Nephron (organoid): ENCODE results near the gene SENP6.

Experiments
- H3K27ac Mint-ChIP-seq, 3 experiments: 2 replicates each; pipeline ENCODE4 v1.8.0; 2020; ENCODE audit warnings: mixed read lengths in 3 of 3, mild to moderate bottlenecking in 2 of 3, moderate library complexity in 1 of 3
- H3K27me3 Mint-ChIP-seq: 2 replicates; pipeline ENCODE4 v1.8.0; 2021; ENCODE audit warnings: low read depth, mild to moderate bottlenecking, moderate library complexity, mixed read lengths
- H3K36me3 Mint-ChIP-seq: 2 replicates; pipeline ENCODE4 v1.8.0; 2020; ENCODE audit warnings: low read depth, mixed read lengths
- H3K4me1 Mint-ChIP-seq: 2 replicates; pipeline ENCODE4 v1.8.0; 2020; ENCODE audit warnings: mixed read lengths
- H3K4me3 Mint-ChIP-seq, 3 experiments: 2 replicates each; pipeline ENCODE4 v1.8.0; 2020; ENCODE audit warnings: mild to moderate bottlenecking in 3 of 3, mixed read lengths in 3 of 3, moderate library complexity in 2 of 3
- H3K9me3 Mint-ChIP-seq: 2 replicates; pipeline ENCODE4 v1.8.0; 2020; ENCODE audit warnings: mixed read lengths
- CTCF ChIP-seq, 3 experiments: fragments of 200-600 bp; sonication (generic); IDR thresholded peaks; one replicate each; pipeline ENCODE4 v1.5.0; 2021; ENCODE audit warnings: antibody characterized with exemption in 3 of 3; ENCODE audit not compliant: unreplicated experiment in 3 of 3

The SENP6 gene

DNA sequence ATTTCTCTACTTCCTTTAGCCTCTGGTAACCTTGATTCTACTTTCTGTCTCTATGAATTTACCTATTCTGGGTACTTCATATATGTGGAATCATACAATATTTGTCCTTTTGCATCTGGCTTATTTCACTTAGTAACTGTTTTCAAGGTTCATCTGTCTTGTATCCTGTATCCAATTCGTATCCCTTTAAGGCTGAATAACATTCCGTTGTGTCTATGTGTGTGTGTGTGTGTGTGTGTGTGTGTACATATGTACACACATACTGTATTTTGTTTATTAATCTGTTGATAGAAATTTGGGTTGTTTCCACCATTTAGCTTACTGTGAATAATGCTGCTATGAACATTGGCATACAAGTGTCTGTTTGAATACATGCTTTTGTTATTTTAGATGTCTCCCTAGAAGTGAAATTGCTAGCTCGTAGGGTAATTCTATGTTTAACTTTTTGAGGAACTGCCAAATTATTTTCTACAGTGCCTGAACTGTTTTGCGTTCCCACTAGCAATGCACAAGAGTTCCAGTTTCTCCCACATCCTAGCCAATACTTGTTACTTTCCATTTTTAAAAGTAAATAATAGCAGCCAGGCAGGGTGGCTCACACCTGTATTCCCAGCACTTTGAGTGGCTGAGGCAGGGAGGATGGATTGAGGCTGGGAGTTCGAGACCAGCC, 17.7 kb downstream of the SENP6 start:
- TF ChIP-seq CTCF (IDR thresholded peaks at IDR 0.05; ENCODE audit: unreplicated experiment in 3 of 3), result no peak
- H3K27me3 Mint-ChIP-seq, result no peaks in the 10 kb centered on the region
- peaks cover 12% of the 10 kb centered on the region for H3K4me1 Mint-ChIP-seq
- H3K27ac Mint-ChIP-seq, result peak overlapping the region in 1 of 3 experiments; percentile 20
- peaks cover 66% of the 10 kb centered on the region for H3K36me3 Mint-ChIP-seq
- peaks cover 15% of the 10 kb centered on the region for H3K9me3 Mint-ChIP-seq
- no peak overlapping the region for H3K4me3 Mint-ChIP-seq

GRCh38 chr6:75620381-75621304, 19.0 kb downstream of the SENP6 start:
- no peak overlapping the region for H3K4me3 Mint-ChIP-seq
- H3K27me3 Mint-ChIP-seq, result no peaks in the 10 kb centered on the region
- peaks cover 15% of the 10 kb centered on the region for H3K9me3 Mint-ChIP-seq
- H3K36me3 Mint-ChIP-seq, result peaks cover 72% of the 10 kb centered on the region
- H3K4me1 Mint-ChIP-seq, result peaks cover 12% of the 10 kb centered on the region
- TF ChIP-seq CTCF (IDR thresholded peaks at IDR 0.05; ENCODE audit: unreplicated experiment in 3 of 3), result no peak
- H3K27ac Mint-ChIP-seq, result peak overlapping the region in 1 of 3 experiments; percentile 1

DNA sequence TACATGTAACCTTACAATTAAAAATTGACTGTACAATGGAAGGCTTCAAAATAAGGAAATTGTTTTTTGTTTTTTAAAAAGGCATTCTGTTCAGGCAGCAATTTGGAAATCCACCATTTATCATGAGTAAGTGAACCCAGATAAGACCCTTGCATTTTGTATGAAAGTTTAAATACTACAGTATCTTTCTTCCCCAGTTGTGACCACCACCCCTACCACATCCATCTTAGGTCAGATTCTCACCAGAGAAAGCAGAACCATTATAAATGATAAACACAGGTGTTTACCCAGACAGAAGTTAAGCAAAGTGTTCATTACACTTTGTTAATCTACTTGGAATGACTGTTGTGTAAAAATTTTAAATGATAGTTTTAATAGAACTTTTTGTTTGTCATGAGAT, 20.2 kb downstream of the SENP6 start:
- peaks cover 15% of the 10 kb centered on the region for H3K9me3 Mint-ChIP-seq
- no peak for TF ChIP-seq CTCF (IDR thresholded peaks at IDR 0.05; ENCODE audit: unreplicated experiment in 3 of 3)
- H3K27ac Mint-ChIP-seq, result no peak overlapping the region
- peaks cover 12% of the 10 kb centered on the region for H3K4me1 Mint-ChIP-seq
- no peak overlapping the region for H3K4me3 Mint-ChIP-seq
- peaks cover 69% of the 10 kb centered on the region for H3K36me3 Mint-ChIP-seq
- no peaks in the 10 kb centered on the region for H3K27me3 Mint-ChIP-seq

GRCh38 chr6:75623491-75623890, 21.8 kb downstream of the SENP6 start:
- peaks cover 12% of the 10 kb centered on the region for H3K4me1 Mint-ChIP-seq
- H3K36me3 Mint-ChIP-seq, result peaks cover 62% of the 10 kb centered on the region
- peaks cover 6% of the 10 kb centered on the region for H3K9me3 Mint-ChIP-seq
- no peaks in the 10 kb centered on the region for H3K27me3 Mint-ChIP-seq
- H3K4me3 Mint-ChIP-seq, result no peak overlapping the region
- H3K27ac Mint-ChIP-seq, result no peak overlapping the region
- no peak for TF ChIP-seq CTCF (IDR thresholded peaks at IDR 0.05; ENCODE audit: unreplicated experiment in 3 of 3)

DNA sequence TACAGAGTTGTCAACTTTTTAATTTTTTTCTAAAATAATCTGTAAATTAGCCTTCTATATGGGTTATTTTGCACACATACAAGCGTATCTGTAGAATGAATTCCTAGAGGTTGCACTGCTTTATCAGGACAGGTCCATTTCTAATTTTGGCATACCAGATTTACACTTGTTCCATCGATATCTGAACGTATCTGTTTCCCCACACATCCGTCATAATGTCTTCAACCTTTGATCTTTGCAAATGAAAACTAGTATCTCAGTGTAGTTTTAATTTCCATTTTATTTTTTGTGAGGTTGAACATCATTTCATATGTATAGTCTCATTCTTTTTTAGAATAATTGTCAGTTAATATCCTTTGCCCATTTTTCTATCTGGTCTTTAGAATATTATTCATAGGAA, 22.7 kb downstream of the SENP6 start:
- H3K4me3 Mint-ChIP-seq, result no peak overlapping the region
- H3K9me3 Mint-ChIP-seq, result no peaks in the 10 kb centered on the region
- peaks cover 12% of the 10 kb centered on the region for H3K4me1 Mint-ChIP-seq
- no peak overlapping the region for H3K27ac Mint-ChIP-seq
- H3K36me3 Mint-ChIP-seq, result peaks cover 56% of the 10 kb centered on the region
- TF ChIP-seq CTCF (IDR thresholded peaks at IDR 0.05; ENCODE audit: unreplicated experiment in 3 of 3), result no peak
- no peaks in the 10 kb centered on the region for H3K27me3 Mint-ChIP-seq
